ENCODE measurements around the gene MYOM1.

DNA sequence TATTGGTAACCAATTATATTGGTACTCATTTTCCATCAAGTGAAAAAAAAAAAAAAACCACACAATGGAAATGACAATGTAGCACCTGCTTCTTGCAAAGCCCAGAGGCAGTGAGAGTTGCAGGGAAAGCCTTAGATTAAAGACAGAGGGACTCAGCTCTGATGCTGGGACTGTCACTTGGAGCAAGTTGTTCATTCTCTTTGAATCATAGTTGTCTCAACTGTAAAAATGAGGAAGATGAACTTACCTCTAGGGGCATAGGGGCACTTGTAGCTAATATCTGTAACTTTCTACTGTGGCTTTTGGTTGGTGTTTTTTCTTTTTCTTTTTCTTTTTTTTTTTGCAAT lies 125.5 kb downstream of the MYOM1 start:
- TF ChIP-seq, protein P1, sequence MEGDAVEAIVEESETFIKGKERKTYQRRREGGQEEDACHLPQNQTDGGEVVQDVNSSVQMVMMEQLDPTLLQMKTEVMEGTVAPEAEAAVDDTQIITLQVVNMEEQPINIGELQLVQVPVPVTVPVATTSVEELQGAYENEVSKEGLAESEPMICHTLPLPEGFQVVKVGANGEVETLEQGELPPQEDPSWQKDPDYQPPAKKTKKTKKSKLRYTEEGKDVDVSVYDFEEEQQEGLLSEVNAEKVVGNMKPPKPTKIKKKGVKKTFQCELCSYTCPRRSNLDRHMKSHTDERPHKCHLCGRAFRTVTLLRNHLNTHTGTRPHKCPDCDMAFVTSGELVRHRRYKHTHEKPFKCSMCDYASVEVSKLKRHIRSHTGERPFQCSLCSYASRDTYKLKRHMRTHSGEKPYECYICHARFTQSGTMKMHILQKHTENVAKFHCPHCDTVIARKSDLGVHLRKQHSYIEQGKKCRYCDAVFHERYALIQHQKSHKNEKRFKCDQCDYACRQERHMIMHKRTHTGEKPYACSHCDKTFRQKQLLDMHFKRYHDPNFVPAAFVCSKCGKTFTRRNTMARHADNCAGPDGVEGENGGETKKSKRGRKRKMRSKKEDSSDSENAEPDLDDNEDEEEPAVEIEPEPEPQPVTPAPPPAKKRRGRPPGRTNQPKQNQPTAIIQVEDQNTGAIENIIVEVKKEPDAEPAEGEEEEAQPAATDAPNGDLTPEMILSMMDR (IDR thresholded peaks at IDR 0.05; ENCODE audit: low read depth, low read length) = no peak
- no peak for TF ChIP-seq EZH2phosphoT487 (IDR thresholded peaks at IDR 0.05; ENCODE audit: low read depth)

Measured in OCI-LY3 (cell line).